GM13977 (cell line): ENCODE results near the gene PLXNA4.

ENCODE experiments used
- DNase-seq: peaks from one replicate; pipeline ENCODE4 v3.0.0; 2012; ENCODE audit warnings: low spot score
- CTCF ChIP-seq: IDR thresholded peaks from 2 replicates; pipeline ENCODE4 v1.5.1; 2012; ENCODE audit warnings: mild to moderate bottlenecking, control low read depth; ENCODE audit not compliant: insufficient read depth; ENCODE audit errors: extremely low read depth, missing control alignments
- in situ Hi-C: fragments of 300-500 bp; cut with MboI; formaldehyde crosslinking; loops from one replicate; pipeline ENCODE4 v1.12.0; 2022; ENCODE audit warnings: low sequenced_read_pairs, low pct_unique_long_range_greater_than_20kb, mixed read lengths, inconsistent platforms; ENCODE audit not compliant: unreplicated experiment

The PLXNA4 gene

DNA sequence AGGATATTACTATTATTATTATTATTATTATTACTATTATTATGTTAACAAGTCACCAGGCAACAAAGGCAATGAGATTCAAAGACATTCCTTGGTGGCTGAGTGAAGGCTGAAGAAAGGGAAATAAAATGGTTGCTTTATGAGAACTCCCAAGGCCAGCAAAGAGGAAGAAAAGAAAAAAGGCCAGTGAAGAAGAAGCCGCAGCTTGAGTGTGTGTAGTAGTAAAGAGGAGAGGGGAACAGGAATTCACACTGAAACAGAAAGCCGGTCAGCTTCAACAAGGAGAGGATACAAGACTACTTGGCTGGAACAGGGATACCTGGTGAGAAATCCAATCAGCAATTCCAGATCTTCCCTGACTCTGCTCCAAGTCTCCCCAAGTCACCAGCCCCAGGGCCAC lies 42.4 kb downstream of the PLXNA4 start:
- in situ Hi-C loops: no loop called here
- DNase-seq: no peak
- TF ChIP-seq CTCF: no peak

DNA sequence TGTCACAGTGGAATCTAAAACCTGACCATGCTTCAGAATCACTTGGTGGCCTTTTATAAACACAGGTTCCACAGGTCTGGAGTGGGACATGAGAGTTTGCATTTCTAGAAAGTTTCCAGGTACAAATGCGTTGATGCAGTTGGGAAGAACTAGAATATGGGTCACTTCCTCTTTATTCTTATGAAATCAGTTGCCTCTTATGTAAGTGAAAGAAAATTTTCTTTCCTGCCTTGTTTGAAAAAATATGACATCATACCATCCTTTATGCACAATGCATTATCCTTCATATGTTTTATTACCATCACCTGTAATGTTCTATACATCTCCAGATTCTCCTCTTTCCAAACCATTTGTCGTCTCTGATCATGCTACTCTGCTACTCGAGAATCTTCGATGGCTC lies 44.0 kb downstream of the PLXNA4 start:
- in situ Hi-C loops: no loop called here
- no peak for DNase-seq
- TF ChIP-seq CTCF: no peak

GRCh38 chr7:132531562-132531961 lies 44.7 kb downstream of the PLXNA4 start:
- TF ChIP-seq CTCF: no peak
- in situ Hi-C loops: no loop called here
- no peak for DNase-seq

GRCh38 chr7:132528695-132529094 lies 47.6 kb downstream of the PLXNA4 start:
- in situ Hi-C loops: no loop called here
- DNase-seq: no peak
- TF ChIP-seq CTCF: no peak

- in situ Hi-C loops: no loop called here
- no peak for DNase-seq
- no peak for TF ChIP-seq CTCF
Measured at GRCh38 chr7:132527467-132528410, 48.5 kb downstream of the PLXNA4 start.

DNA sequence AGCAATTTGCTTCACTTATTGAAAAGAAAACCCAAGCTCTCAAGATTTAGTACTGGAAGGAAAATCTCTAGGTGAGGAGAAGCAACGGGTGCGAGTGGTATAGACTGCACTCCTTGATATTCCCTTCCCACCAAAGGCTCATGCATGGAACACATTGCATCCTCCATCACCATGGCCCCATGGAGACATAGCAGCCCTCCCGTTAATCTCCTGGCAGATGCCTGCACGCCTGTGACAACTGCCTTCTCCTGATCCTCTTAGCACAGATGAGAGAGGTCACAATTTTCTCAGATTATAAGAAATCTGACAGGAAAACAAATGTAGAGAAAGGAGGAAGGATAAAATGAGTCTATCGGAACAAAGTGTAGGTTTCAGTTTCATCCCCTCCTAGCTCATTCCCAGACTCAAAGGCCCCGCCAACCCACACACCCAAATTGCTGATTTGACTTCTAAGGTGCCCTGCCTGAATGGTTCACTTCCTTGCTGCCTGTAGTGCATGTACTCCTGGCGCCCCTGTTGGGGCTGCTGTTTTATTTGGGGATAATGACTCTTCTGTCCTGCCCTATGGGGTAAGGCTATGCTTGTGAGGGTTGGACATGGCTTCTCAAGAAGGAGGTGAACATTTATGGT lies 50.0 kb downstream of the PLXNA4 start:
- in situ Hi-C loops: no loop called here
- no peak for TF ChIP-seq CTCF
- DNase-seq: no peak
